IMR-90 (cell line): ENCODE data around the gene PIK3C2B.

Source experiments
- CTCF ChIP-seq: conservative IDR thresholded peaks from 2 replicates; pipeline ENCODE4 v1.5.1; 2012; ENCODE audit warnings: mild to moderate bottlenecking, low read depth, low read length, improper control_type of control experiment
- POLR2A ChIP-seq: IDR thresholded peaks from 2 replicates; pipeline ENCODE4 v1.6.1; 2012; ENCODE audit warnings: mild to moderate bottlenecking, low read depth, low read length

- TF ChIP-seq POLR2A (no peak), CTCF (no peak)
Measured at GRCh38 chr1:204476563-204476962, 18.0 kb downstream of the PIK3C2B start.
